GM19099 (cell line): ENCODE measurements around the gene ATG2B.

Experiments
- POLR2A ChIP-seq: IDR thresholded peaks from 3 replicates; pipeline ENCODE4 v1.6.1; 2011; ENCODE audit warnings: low read depth; ENCODE audit not compliant: insufficient read length; ENCODE audit errors: extremely low read depth

Gene ATG2B

GRCh38 chr14:96272777-96273473, 90.2 kb downstream of the ATG2B start:
- no peak for TF ChIP-seq POLR2A

- no peak for TF ChIP-seq POLR2A
These were observed 91.7 kb downstream of the ATG2B start for GRCh38 chr14:96271421-96271762.

- TF ChIP-seq POLR2A: no peak
These were observed 92.3 kb downstream of the ATG2B start for GRCh38 chr14:96270565-96271420.

- no peak for TF ChIP-seq POLR2A
These were observed 93.8 kb downstream of the ATG2B start for GRCh38 chr14:96269359-96269710.

- no peak for TF ChIP-seq POLR2A
These were observed 94.4 kb downstream of the ATG2B start for GRCh38 chr14:96268431-96269358.

- TF ChIP-seq POLR2A: no peak
These were observed 95.2 kb downstream of the ATG2B start for GRCh38 chr14:96267916-96268315.

- no peak for TF ChIP-seq POLR2A
These were observed 95.8 kb downstream of the ATG2B start for GRCh38 chr14:96267336-96267735.

GRCh38 chr14:96265383-96266095, 97.6 kb downstream of the ATG2B start:
- no peak for TF ChIP-seq POLR2A

- no peak for TF ChIP-seq POLR2A
These were observed 98.3 kb downstream of the ATG2B start for GRCh38 chr14:96264853-96265252.

GRCh38 chr14:96264200-96264553, 99.0 kb downstream of the ATG2B start:
- no peak for TF ChIP-seq POLR2A

- no peak for TF ChIP-seq POLR2A
These were observed 99.6 kb downstream of the ATG2B start for GRCh38 chr14:96263347-96264199.

GRCh38 chr14:96261772-96262655, 101.1 kb downstream of the ATG2B start:
- TF ChIP-seq POLR2A: no peak

GRCh38 chr14:96261053-96261452, 102.1 kb downstream of the ATG2B start:
- no peak for TF ChIP-seq POLR2A
